GM11168 (cell line): ENCODE results near the gene CKAP4.

Experiments
- in situ Hi-C: fragments of 300-500 bp; cut with MboI; formaldehyde crosslinking; loops from one replicate; pipeline ENCODE4 v1.12.0; 2022; ENCODE audit warnings: low sequenced_read_pairs; ENCODE audit not compliant: unreplicated experiment

CKAP4 gene

DNA sequence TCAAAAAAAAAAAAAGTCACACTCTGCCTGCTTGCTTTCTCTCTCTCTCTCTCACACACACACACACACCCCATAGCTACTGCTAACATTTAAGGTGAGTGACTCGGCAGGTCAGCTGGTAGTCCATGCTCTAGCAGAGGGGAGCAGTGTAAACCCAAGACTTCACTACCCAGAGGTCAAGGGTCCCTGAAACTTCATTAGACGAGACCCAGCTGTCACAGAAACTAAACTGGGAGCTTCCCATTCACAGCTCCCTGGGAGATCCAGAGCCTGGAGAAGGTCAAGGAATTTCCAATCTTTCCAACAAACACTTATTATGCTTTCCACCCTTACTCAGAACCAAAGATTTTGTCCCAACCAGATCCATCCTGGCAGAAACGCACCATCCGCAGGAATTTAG, 33.2 kb downstream of the CKAP4 start:
- in situ Hi-C loops: no loop called here

DNA sequence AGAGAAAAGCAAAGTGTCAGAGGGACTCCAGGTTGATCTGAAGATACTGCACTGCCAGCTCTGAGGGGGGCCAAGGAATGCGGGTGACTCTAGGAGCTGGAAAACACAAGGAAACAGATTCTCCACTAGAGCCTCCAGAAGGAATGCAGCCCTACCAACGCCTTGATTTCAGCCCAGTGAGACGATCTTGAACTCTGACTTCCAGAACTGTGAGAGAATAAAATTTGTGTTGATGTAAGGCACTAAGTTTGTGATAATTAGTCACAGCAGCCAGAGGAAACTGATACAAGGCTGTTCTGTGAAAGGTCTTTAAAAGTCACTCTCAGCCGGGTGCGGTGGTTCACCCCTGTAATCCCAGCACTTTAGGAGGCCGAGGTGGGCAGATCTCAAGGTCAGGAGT, 34.2 kb downstream of the CKAP4 start:
- in situ Hi-C loops: no loop called here

DNA sequence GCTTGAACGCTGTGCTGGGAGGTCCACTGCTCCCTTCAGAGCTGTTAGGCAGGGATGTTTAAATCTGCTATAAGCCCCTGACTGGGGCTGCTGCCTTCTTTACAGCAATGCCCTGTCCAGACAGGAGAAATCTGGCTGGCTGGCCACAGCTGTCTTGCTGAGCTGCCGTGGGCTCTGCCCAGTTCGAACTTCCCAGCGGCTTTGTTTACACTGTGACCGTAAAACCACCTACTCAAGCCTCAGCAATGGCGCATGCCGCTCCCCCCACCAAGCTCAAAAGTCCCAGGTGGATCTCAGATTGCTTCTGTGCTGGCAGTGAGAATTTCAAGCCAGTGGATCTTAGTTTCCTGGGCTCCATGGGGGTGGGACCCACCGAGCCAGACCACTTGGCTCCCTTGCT, 35.8 kb downstream of the CKAP4 start:
- in situ Hi-C loops: no loop called here

DNA sequence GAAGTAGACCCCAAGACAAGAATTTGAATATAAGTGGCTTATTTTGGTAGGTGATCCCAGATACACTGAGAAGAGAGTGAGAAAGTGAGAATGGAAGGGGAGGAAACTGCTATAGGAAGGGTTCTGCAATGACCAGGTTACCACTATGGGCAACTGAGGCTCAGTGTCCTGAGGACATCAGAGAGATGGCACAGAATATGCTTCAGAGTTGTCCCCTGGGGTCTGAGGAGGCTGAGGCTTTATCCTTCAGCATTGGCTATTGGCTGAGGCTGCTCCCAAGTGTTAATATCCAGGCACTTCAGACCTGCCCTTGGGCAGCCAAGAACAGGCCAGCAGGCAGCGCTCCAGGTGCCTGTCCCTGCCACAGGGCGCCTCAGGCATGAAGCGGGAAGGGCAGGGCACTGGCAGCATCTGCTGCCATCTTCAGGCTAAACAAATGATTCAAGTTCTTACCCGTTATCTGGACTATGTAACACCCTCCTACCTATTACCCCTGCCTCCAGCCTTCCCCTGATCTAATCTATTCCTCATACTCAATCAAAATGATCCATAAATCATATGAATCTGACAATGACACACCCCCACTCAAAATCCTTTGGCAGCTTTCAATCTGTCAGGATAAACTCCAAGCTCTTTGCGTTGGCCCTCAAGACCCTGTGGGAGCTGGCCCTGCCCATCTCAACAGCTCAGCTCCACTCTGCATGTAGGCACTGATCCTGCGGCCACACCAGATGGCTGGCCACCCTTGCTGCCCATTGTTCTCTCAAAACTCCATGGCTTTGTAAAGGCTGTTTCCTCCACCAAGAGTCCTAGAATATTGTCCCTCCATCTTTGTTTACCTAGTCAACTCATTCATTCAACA, 42.4 kb downstream of the CKAP4 start:
- in situ Hi-C loops: no loop called here

DNA sequence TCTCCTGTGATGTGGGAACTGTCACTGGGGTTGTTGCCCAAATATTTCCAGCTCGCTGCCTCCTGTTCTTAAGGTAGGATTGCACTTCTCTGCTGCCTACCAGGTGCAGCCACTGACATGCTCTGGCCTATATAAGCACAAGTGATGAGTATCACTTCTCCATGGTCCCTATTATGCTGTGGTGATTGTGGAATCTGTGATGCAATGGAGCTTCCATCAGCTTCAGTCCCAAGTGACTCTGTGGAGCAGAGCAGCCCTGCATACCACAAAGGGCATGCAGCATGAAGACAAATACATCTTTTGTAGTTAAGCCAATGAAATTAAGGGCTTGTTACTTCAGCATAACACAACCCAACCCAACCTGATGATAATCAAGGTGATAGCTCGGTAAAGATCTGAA, 43.5 kb downstream of the CKAP4 start:
- in situ Hi-C loops: no loop called here

DNA sequence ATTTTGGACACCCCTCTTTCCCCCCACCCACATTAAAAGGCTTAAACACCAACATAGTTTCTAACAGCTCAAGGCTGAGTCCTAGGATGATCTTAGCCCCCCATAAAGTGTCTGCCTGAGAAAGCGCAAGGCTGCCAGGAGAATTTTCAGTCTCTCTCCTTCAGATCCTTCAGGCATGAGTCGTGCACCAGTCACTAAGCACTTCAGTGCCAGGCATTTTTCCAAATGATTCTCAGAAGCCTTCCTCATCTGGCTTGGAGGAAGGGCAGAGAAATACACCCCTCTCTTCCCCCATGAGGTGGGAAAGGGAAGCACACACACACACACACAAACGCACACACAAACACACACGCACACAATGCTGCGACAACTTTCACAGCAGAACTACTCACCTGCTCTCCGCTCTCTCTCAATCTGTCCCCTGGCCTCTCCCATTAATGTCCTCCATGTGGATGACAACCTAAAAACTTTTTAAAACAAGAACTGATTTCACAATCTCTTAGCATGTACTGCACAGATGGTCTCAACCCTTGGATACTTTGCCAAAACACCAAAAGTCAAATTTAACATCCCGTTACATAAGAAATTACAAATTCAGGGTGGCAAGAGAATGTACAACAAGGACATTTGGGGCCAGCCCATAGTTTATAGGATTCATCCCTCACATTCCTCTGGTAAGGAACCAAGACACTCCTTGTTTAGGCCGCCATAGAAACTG, 49.8 kb downstream of the CKAP4 start:
- in situ Hi-C loops: no loop called here

DNA sequence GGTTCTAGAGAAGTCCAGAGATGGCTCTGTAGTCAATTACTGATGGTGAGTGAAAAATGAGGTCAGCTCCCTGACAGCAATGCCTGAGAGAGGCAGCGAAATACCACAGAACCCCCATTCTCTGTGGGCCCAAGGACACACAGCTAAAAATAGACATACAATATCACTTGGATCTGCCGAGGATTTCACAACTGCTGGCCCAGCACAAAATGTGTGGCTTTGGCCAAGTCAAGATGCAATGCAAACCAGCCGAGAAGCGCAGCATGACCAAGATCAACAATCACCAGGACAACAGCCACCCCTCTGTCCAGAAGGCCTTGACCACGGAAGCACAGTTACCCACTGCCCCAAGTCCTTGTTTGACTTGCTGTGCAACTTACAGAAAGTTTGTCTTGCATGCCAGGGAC, 52.2 kb downstream of the CKAP4 start:
- in situ Hi-C loops: no loop called here

DNA sequence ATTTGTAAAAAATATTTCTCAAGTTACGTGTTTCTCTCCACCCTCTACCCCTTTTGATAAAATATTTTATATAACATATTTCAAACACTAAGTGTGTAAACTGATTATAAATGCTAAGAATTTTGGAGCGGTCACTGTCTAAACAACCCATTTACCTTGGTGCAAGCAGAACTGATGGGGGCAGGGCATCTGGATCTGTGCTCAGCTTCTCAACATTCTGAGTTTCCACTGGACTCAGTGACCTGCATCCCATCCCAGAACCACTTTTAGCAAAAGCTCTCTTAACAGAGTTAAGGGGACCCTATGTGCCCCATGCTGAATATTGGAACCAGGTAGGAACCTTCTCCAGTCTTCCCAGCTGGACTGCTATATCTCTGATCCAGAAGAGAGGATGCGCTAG, 53.5 kb downstream of the CKAP4 start:
- in situ Hi-C loops: no loop called here

DNA sequence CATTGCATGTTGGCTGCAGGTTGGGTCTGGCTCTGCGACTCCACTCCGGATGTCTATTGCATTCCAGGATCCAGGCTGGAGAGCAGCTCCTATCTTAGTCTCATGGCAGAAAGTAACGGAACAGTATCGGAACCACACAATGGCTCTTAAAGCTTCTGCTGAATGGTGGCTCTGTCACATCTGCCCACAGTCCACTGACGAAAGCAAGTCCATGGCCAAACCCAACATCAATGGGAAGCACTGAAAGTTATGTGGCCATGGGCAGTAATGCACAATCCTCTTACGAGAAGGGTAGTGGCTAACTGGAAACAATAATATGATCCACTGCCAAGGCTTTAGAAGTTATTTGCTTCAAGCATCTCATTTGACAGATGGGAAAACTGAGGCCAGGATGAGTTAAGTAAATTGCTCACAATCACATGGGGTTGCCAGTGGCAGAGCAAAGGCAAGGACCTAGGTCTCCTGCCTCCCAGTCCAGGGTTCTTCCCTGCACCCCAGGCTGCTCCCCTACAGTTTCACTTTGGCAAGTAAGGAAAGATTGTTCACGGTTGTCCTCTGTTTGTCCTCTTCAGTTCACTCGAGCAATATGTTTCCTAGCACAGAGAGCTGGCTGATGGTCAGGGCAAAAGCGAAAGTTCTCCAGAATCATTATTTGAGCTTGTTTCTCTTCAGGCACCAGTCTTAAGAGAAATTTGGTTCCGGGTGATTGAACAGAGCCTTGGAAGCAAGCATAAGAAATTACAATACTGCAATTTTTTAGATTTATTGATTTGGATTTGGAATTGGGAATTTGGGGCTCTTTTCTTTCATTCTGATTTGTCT, 54.2 kb downstream of the CKAP4 start:
- in situ Hi-C loops: no loop called here

DNA sequence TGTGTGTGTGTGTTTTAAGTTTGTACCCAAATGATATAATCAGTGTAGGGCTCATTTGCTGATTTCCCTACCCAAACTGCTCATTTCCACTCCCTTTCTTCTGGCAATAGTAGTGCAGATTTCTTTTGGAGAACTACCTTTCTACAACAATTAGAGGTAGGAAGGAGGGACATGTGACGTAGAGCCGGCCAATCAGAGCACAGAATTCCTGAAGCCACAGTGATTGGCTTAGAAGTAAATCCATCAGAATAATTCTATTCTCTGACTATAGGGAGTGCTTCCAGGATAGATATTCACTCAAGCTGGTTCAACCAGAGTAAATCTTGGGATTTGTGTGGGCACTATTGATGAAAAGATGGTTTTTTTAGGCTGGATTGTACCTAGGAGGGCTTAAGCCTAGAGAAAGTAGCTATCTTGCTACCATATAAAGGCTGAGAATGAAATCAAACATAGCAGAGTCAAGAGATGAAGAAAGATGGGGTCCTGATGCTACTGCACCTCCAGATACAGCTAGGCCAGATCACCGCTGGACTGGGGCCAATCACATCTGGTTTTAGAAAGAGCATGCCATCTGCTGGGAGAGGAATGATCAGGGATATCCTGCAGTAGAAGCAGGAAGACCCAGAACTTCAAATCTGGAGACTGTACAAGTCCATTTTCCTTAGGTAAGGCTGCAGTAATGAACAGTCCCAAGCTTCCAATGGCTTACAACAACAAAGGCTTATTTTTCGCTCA, 55.0 kb downstream of the CKAP4 start:
- in situ Hi-C loops: no loop called here

DNA sequence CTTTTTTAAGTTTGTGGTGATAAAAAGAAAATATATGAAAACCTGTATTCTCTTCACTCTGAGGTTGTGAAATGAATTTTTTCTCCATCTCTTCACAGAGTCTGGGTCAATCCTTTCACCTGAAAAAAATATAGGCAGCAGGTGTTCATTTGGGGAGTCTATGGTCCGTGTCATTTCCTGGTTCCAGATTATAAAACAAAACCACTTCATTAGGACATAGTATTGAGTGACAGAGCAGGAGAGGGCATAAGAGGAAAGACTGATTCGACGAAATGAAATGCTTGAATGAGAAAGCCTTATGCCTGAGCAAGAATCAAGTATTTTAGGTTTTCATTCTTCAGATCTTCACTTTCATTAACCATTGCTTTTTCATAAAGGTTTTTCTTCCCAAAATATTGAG, 57.2 kb downstream of the CKAP4 start:
- in situ Hi-C loops: no loop called here

DNA sequence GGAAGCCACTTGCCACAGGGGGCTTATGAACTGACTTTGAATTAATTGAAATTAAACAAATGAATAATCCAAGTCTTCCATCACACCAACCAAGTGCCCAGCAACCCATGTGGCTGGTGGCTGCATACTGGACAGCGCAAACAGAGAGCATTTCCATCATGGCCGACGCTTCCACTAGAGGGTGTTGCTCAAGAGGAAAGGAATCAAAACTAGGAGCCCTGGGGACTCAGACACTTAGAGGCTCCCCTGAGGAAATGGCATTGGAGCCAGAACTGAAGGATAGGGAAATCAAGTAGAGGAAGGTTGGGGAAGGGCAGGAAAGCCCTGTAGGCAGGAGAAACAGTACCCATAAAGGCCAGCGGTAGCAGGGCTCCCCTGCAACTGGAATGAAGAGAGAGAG, 58.5 kb downstream of the CKAP4 start:
- in situ Hi-C loops: no loop called here

DNA sequence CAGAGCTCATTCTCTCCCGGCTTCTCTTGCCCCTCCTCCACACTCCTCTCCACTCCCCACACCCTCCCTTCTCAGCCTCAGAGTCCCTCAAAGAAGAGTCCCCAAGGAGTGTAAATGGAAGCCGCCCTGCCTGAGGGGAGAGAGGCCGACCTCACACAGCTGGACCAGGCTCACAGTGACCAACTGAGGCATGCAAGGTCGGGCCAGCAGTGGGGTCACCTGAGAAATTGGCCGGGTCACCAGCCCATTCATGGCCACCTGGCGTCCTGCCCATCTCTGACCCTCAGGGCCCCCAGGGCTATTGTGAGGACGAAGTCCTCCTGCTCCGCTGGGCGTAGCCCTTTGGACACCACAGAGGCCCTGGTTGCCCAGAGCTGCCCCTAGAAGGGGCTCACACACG, 59.6 kb downstream of the CKAP4 start:
- in situ Hi-C loops: no loop called here
